Measurements from ENCODE around the gene CCDC57.

- TF ChIP-seq POLR2A (IDR thresholded peaks at IDR 0.05; ENCODE audit: control extremely low read depth in 1 of 2, low read depth in 2 of 2, low read length in 2 of 2), result no peak
- no peak for TF ChIP-seq PHF8 (conservative IDR thresholded peaks at IDR 0.05; ENCODE audit: low read depth, low read length)
- TF ChIP-seq, protein P1, sequence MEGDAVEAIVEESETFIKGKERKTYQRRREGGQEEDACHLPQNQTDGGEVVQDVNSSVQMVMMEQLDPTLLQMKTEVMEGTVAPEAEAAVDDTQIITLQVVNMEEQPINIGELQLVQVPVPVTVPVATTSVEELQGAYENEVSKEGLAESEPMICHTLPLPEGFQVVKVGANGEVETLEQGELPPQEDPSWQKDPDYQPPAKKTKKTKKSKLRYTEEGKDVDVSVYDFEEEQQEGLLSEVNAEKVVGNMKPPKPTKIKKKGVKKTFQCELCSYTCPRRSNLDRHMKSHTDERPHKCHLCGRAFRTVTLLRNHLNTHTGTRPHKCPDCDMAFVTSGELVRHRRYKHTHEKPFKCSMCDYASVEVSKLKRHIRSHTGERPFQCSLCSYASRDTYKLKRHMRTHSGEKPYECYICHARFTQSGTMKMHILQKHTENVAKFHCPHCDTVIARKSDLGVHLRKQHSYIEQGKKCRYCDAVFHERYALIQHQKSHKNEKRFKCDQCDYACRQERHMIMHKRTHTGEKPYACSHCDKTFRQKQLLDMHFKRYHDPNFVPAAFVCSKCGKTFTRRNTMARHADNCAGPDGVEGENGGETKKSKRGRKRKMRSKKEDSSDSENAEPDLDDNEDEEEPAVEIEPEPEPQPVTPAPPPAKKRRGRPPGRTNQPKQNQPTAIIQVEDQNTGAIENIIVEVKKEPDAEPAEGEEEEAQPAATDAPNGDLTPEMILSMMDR (IDR thresholded peaks at IDR 0.05; ENCODE audit: control extremely low read depth in 1 of 3, insufficient read depth in 1 of 3, low read depth in 1 of 3, low read length in 3 of 3), result no peak
- no peak for TF ChIP-seq YY1 (IDR thresholded peaks at IDR 0.05; ENCODE audit: low read depth, low read length)
- no peak for TF ChIP-seq CHD7 (IDR thresholded peaks at IDR 0.05; ENCODE audit: insufficient replicate concordance, low read length)
- no peak for TF ChIP-seq NRF1 (IDR thresholded peaks at IDR 0.05; ENCODE audit: low read depth, low read length)
- no peak for TF ChIP-seq EGR1 (IDR thresholded peaks at IDR 0.05; ENCODE audit: borderline replicate concordance, low read depth, low read length)
- TF ChIP-seq, protein P2, sequence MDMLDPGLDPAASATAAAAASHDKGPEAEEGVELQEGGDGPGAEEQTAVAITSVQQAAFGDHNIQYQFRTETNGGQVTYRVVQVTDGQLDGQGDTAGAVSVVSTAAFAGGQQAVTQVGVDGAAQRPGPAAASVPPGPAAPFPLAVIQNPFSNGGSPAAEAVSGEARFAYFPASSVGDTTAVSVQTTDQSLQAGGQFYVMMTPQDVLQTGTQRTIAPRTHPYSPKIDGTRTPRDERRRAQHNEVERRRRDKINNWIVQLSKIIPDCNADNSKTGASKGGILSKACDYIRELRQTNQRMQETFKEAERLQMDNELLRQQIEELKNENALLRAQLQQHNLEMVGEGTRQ (IDR thresholded peaks at IDR 0.05; ENCODE audit: low read length), result no peak
- TF ChIP-seq POLR2AphosphoS5 (IDR thresholded peaks at IDR 0.05; ENCODE audit: low read depth, low read length), result no peak
- TF ChIP-seq ZNF274 (IDR thresholded peaks at IDR 0.05; ENCODE audit: borderline replicate concordance, extremely low read depth, low read length), result no peak
- TF ChIP-seq, protein P3, sequence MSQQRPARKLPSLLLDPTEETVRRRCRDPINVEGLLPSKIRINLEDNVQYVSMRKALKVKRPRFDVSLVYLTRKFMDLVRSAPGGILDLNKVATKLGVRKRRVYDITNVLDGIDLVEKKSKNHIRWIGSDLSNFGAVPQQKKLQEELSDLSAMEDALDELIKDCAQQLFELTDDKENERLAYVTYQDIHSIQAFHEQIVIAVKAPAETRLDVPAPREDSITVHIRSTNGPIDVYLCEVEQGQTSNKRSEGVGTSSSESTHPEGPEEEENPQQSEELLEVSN (IDR thresholded peaks at IDR 0.05), result no peak
- no peak for TF ChIP-seq JUN (IDR thresholded peaks at IDR 0.05; ENCODE audit: low read depth, low read length)
Observed at GRCh38 chr17:82058855-82059249, 153.8 kb downstream of the CCDC57 start.
